ENCODE measurements around the gene RGS19.

The RGS19 gene

GRCh38 chr20:64086801-64087200 is 7.5 kb upstream of the RGS19 start:
- no peaks in the 10 kb centered on the region for H3K4me1 ChIP-seq (ENCODE audit: control insufficient read depth, low read depth, low read length)
- no peak overlapping the region for H3K4me3 ChIP-seq (ENCODE audit: low read length)
- H2AK5ac ChIP-seq (ENCODE audit: low read length) = no peak overlapping the region
- peaks cover 19% of the 10 kb centered on the region for H3K27me3 ChIP-seq (ENCODE audit: insufficient read depth, low read length, poor library complexity)
- H3K9ac ChIP-seq (ENCODE audit: low read length) = no peak overlapping the region
- no peak overlapping the region for H2BK5ac ChIP-seq (ENCODE audit: low read length)
- no peak overlapping the region for H3K18ac ChIP-seq (ENCODE audit: low read length)
- no peak overlapping the region for H2BK120ac ChIP-seq (ENCODE audit: low read depth, low read length)
- H3K79me2 ChIP-seq (ENCODE audit: control insufficient read depth, insufficient read depth, low read length) = no peaks in the 10 kb centered on the region
- no peak overlapping the region for H3K23ac ChIP-seq (ENCODE audit: low read length)
- H4K8ac ChIP-seq (ENCODE audit: low read depth, low read length) = no peak overlapping the region
- no peaks in the 10 kb centered on the region for H3K79me1 ChIP-seq (ENCODE audit: low read length)
- DNase-seq = no peak
- no peaks in the 10 kb centered on the region for H3K36me3 ChIP-seq (ENCODE audit: control insufficient read depth, insufficient read depth, low read length)
- no peak overlapping the region for H3K4me2 ChIP-seq (ENCODE audit: low read length)
- no peak overlapping the region for H4K5ac ChIP-seq (ENCODE audit: low read length)
- no peak overlapping the region for H3K56ac ChIP-seq (ENCODE audit: low read length)
- H3K27ac ChIP-seq (ENCODE audit: low read depth, low read length) = no peak overlapping the region
- H3K4ac ChIP-seq (ENCODE audit: low read depth, low read length) = no peak overlapping the region
- WGBS (ENCODE audit: extremely low coverage, insufficient coverage, low lambda C conversion rate) = no CpG with 5 or more reads among the region's 11 CpGs
- H2BK15ac ChIP-seq (replicated peaks; ENCODE audit: low read depth) = no peak overlapping the region

GRCh38 chr20:64084685-64085152 is 5.4 kb upstream of the RGS19 start:
- H2BK5ac ChIP-seq (ENCODE audit: low read length) = no peak overlapping the region
- H3K9ac ChIP-seq (ENCODE audit: low read length) = no peak overlapping the region
- H3K79me1 ChIP-seq (ENCODE audit: low read length) = no peaks in the 10 kb centered on the region
- H3K4me1 ChIP-seq (ENCODE audit: control insufficient read depth, low read depth, low read length) = no peaks in the 10 kb centered on the region
- H3K56ac ChIP-seq (ENCODE audit: low read length) = no peak overlapping the region
- no peak overlapping the region for H2BK15ac ChIP-seq (replicated peaks; ENCODE audit: low read depth)
- peak; percentile 80 for DNase-seq
- H3K36me3 ChIP-seq (ENCODE audit: control insufficient read depth, insufficient read depth, low read length) = no peaks in the 10 kb centered on the region
- no peak overlapping the region for H3K4me3 ChIP-seq (ENCODE audit: low read length)
- H3K27ac ChIP-seq (ENCODE audit: low read depth, low read length) = no peak overlapping the region
- H3K4ac ChIP-seq (ENCODE audit: low read depth, low read length) = no peak overlapping the region
- H4K8ac ChIP-seq (ENCODE audit: low read depth, low read length) = no peak overlapping the region
- no peak overlapping the region for H2BK120ac ChIP-seq (ENCODE audit: low read depth, low read length)
- no peak overlapping the region for H4K5ac ChIP-seq (ENCODE audit: low read length)
- no peak overlapping the region for H3K18ac ChIP-seq (ENCODE audit: low read length)
- no peaks in the 10 kb centered on the region for H3K79me2 ChIP-seq (ENCODE audit: control insufficient read depth, insufficient read depth, low read length)
- H2AK5ac ChIP-seq (ENCODE audit: low read length) = no peak overlapping the region
- no peak overlapping the region for H3K23ac ChIP-seq (ENCODE audit: low read length)
- H3K27me3 ChIP-seq (ENCODE audit: insufficient read depth, low read length, poor library complexity) = peaks cover 19% of the 10 kb centered on the region
- no peak overlapping the region for H3K4me2 ChIP-seq (ENCODE audit: low read length)
- no CpG with 5 or more reads among the region's 23 CpGs for WGBS (ENCODE audit: extremely low coverage, insufficient coverage, low lambda C conversion rate)

GRCh38 chr20:64083804-64084684 is 4.7 kb upstream of the RGS19 start, which contains the start of gene LKAAEAR1:
LKAAEAR1 (minus strand) TSS chr20:64084398; CDS start chr20:64084219, 179 bp downstream.
- Histone ChIP-seq H4K5ac (ENCODE audit: low read length) (no peak within 1 kb of the TSS), H3K27ac (ENCODE audit: low read depth, low read length) (no peak within 1 kb of the TSS), H3K4ac (ENCODE audit: low read depth, low read length) (no peak within 1 kb of the TSS), H2AK5ac (ENCODE audit: low read length) (no peak within 1 kb of the TSS), H2BK15ac (replicated peaks; ENCODE audit: low read depth) (no peak within 1 kb of the TSS), H3K79me1 (ENCODE audit: low read length) (no peaks in the 10 kb centered on the region), H3K18ac (ENCODE audit: low read length) (no peak within 1 kb of the TSS), H3K9ac (ENCODE audit: low read length) (peak within 1 kb of the TSS; percentile 72), H3K79me2 (ENCODE audit: control insufficient read depth, insufficient read depth, low read length) (no peaks in the 10 kb centered on the region), H3K36me3 (ENCODE audit: control insufficient read depth, insufficient read depth, low read length) (no peaks in the 10 kb centered on the region), H2BK120ac (ENCODE audit: low read depth, low read length) (no peak within 1 kb of the TSS), H2BK5ac (ENCODE audit: low read length) (no peak within 1 kb of the TSS), H3K23ac (ENCODE audit: low read length) (peak within 1 kb of the TSS; percentile 24), H3K56ac (ENCODE audit: low read length) (peak within 1 kb of the TSS; percentile 88), H3K27me3 (ENCODE audit: insufficient read depth, low read length, poor library complexity) (peaks cover 19% of the 10 kb centered on the region), H3K4me1 (ENCODE audit: control insufficient read depth, low read depth, low read length) (no peaks in the 10 kb centered on the region), H4K8ac (ENCODE audit: low read depth, low read length) (no peak within 1 kb of the TSS), H3K4me3 (ENCODE audit: low read length) (peak within 1 kb of the TSS; percentile 25), H3K4me2 (ENCODE audit: low read length) (peak within 1 kb of the TSS; percentile 84)
- WGBS (ENCODE audit: extremely low coverage, insufficient coverage, low lambda C conversion rate) = no CpG with 5 or more reads among the region's 86 CpGs
- no peak for DNase-seq

GRCh38 chr20:64083378-64083803 is 4.1 kb upstream of the RGS19 start:
- H3K4ac ChIP-seq (ENCODE audit: low read depth, low read length) = no peak overlapping the region
- peak overlapping the region; percentile 72 for H3K9ac ChIP-seq (ENCODE audit: low read length)
- no peak overlapping the region for H2AK5ac ChIP-seq (ENCODE audit: low read length)
- no peaks in the 10 kb centered on the region for H3K79me2 ChIP-seq (ENCODE audit: control insufficient read depth, insufficient read depth, low read length)
- no peak overlapping the region for H3K23ac ChIP-seq (ENCODE audit: low read length)
- H3K27me3 ChIP-seq (ENCODE audit: insufficient read depth, low read length, poor library complexity) = peaks cover 19% of the 10 kb centered on the region
- H3K4me2 ChIP-seq (ENCODE audit: low read length) = peak overlapping the region; percentile 84
- H4K8ac ChIP-seq (ENCODE audit: low read depth, low read length) = no peak overlapping the region
- no CpG with 5 or more reads among the region's 52 CpGs for WGBS (ENCODE audit: extremely low coverage, insufficient coverage, low lambda C conversion rate)
- peak; percentile 81 for DNase-seq
- no peaks in the 10 kb centered on the region for H3K36me3 ChIP-seq (ENCODE audit: control insufficient read depth, insufficient read depth, low read length)
- H2BK15ac ChIP-seq (replicated peaks; ENCODE audit: low read depth) = no peak overlapping the region
- H3K18ac ChIP-seq (ENCODE audit: low read length) = no peak overlapping the region
- H3K27ac ChIP-seq (ENCODE audit: low read depth, low read length) = no peak overlapping the region
- peak overlapping the region; percentile 25 for H3K4me3 ChIP-seq (ENCODE audit: low read length)
- no peak overlapping the region for H2BK120ac ChIP-seq (ENCODE audit: low read depth, low read length)
- H3K79me1 ChIP-seq (ENCODE audit: low read length) = no peaks in the 10 kb centered on the region
- H3K56ac ChIP-seq (ENCODE audit: low read length) = peak overlapping the region; percentile 88
- H2BK5ac ChIP-seq (ENCODE audit: low read length) = no peak overlapping the region
- H3K4me1 ChIP-seq (ENCODE audit: control insufficient read depth, low read depth, low read length) = no peaks in the 10 kb centered on the region
- H4K5ac ChIP-seq (ENCODE audit: low read length) = no peak overlapping the region

DNA sequence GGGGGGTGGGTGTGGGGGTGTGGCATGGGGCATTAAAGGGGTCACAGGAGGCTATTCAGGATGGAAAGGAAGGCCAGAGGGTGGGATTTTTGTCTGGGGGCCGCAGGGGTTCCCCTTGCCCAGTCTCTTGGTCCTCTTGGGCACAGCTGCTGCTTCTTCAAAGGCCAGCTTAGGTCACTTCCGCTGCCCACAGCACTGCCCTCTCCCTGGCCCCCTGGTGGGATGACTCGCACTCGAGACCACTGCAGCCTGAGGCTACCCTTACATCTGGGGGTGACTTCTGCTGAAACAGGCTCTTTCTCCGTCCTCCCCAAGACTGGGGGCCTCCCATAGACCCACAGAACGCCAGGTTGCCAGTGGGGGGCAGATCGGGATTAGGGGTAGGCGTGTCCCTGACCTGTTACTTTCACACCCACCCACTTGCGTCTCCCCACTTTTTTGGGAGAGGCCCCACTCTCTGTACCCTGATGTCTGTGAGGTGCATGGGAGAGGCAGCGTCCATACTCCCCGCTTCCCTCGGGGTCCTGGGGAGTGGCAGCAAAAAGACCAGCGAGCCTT is 3.6 kb upstream of the RGS19 start:
- H3K56ac ChIP-seq (ENCODE audit: low read length) = no peak overlapping the region
- H3K18ac ChIP-seq (ENCODE audit: low read length) = no peak overlapping the region
- no peak overlapping the region for H3K4ac ChIP-seq (ENCODE audit: low read depth, low read length)
- no peak overlapping the region for H4K8ac ChIP-seq (ENCODE audit: low read depth, low read length)
- H3K9ac ChIP-seq (ENCODE audit: low read length) = peak overlapping the region; percentile 3
- H3K79me1 ChIP-seq (ENCODE audit: low read length) = no peaks in the 10 kb centered on the region
- H3K4me1 ChIP-seq (ENCODE audit: control insufficient read depth, low read depth, low read length) = no peaks in the 10 kb centered on the region
- DNase-seq = no peak
- no peak overlapping the region for H3K23ac ChIP-seq (ENCODE audit: low read length)
- no peak overlapping the region for H2AK5ac ChIP-seq (ENCODE audit: low read length)
- peaks cover 19% of the 10 kb centered on the region for H3K27me3 ChIP-seq (ENCODE audit: insufficient read depth, low read length, poor library complexity)
- no peaks in the 10 kb centered on the region for H3K79me2 ChIP-seq (ENCODE audit: control insufficient read depth, insufficient read depth, low read length)
- H2BK15ac ChIP-seq (replicated peaks; ENCODE audit: low read depth) = no peak overlapping the region
- no peak overlapping the region for H2BK5ac ChIP-seq (ENCODE audit: low read length)
- WGBS (ENCODE audit: extremely low coverage, insufficient coverage, low lambda C conversion rate) = no CpG with 5 or more reads among the region's 13 CpGs
- peak overlapping the region; percentile 5 for H3K4me2 ChIP-seq (ENCODE audit: low read length)
- no peaks in the 10 kb centered on the region for H3K36me3 ChIP-seq (ENCODE audit: control insufficient read depth, insufficient read depth, low read length)
- H2BK120ac ChIP-seq (ENCODE audit: low read depth, low read length) = no peak overlapping the region
- H4K5ac ChIP-seq (ENCODE audit: low read length) = no peak overlapping the region
- H3K27ac ChIP-seq (ENCODE audit: low read depth, low read length) = no peak overlapping the region
- no peak overlapping the region for H3K4me3 ChIP-seq (ENCODE audit: low read length)
